Heart left ventricle (tissue), 16 donors: ENCODE measurements around the gene SLC13A4. TPM values are rescaled to one million over a fixed set of nuclear protein-coding genes. Genes with fewer than 3 reads are reported as not detected.
A peak's percentile ranks its signal among the peaks of the same experiment; 100 is the strongest.

ENCODE experiments used
- ATAC-seq, 4 donors: fragments of 200-7000 bp; cut with Tn5 transposase; one replicate each; pipeline ENCODE4 v1.9.1; 2020 to 2022; ENCODE audit warnings: moderate library complexity in 4 of 4, mild to moderate bottlenecking in 3 of 4, moderate number of reproducible peaks in 1 of 4
- DNase-seq, 5 donors: peaks; one replicate each; pipeline ENCODE4 v3.0.0-alpha.2; 2020
- H3K27ac ChIP-seq, 12 donors: fragments of 200-600 bp; sonication (generic) in 4 of 12; one replicate each; pipeline versions ENCODE4 v1.5.0 to v1.8.0; 2016 to 2022; ENCODE audit warnings: mild to moderate bottlenecking in 2 of 12
- H3K27me3 ChIP-seq, 9 donors: fragments of 200-600 bp; sonication (generic) in 2 of 9; one replicate each; pipeline versions ENCODE4 v1.5.1 to v1.8.0; 2016 to 2022; ENCODE audit warnings: mild to moderate bottlenecking in 3 of 9
- H3K36me3 ChIP-seq, 9 donors: fragments of 200-600 bp; sonication (generic) in 2 of 9; one replicate each; pipeline versions ENCODE4 v1.5.0 to v1.8.0; 2018 to 2022; ENCODE audit warnings: mild to moderate bottlenecking in 2 of 9
- H3K4me1 ChIP-seq, 12 donors: fragments of 200-600 bp; sonication (generic) in 4 of 12; one replicate each; pipeline versions ENCODE4 v1.5.0 to v1.8.0; 2016 to 2022; ENCODE audit warnings: mild to moderate bottlenecking in 3 of 12
- H3K4me3 ChIP-seq, 12 donors: fragments of 200-600 bp; sonication (generic) in 4 of 12; one replicate each; pipeline versions ENCODE4 v1.5.0 to v1.8.0; 2017 to 2022; ENCODE audit warnings: mild to moderate bottlenecking in 9 of 12, moderate library complexity in 4 of 12
- H3K9me3 ChIP-seq, 12 donors: fragments of 200-600 bp; sonication (generic) in 4 of 12; one replicate each; pipeline versions ENCODE4 v1.5.0 to v1.8.0; 2016 to 2022; ENCODE audit warnings: mild to moderate bottlenecking in 1 of 12
- CTCF ChIP-seq, 12 donors: fragments of 200-600 bp; sonication (generic) in 4 of 12; IDR thresholded peaks; one replicate each; pipeline versions ENCODE4 v1.5.0 to v1.8.0; 2018 to 2022; ENCODE audit warnings: antibody characterized with exemption in 12 of 12, mild to moderate bottlenecking in 5 of 12
- POLR2A ChIP-seq, 2 donors: fragments of 450-650 bp; IDR thresholded peaks; one replicate each; pipeline ENCODE4 v1.6.1; 2017; ENCODE audit warnings: antibody characterized with exemption in 2 of 2, mild to moderate bottlenecking in 2 of 2, moderate library complexity in 2 of 2
- WGBS, 4 donors: extraction: QIAGEN DNeasy Blood & Tissue Kit in 2 of 4; methylation state at CpG; one replicate each; pipeline versions ENCODE4 v1.1.5 to v1.1.7; 2013 to 2018; 5-methylcytosine and 5-hydroxymethylcytosine counted together
- intact Hi-C, 10 donors: fragments of 100-400 bp; cut with DNase I; formaldehyde crosslinking; loops; one replicate each; pipeline versions ENCODE4 v1.11.1 to v1.14.2; 2022
- polyA plus RNA-seq, 2 donors: library from polyadenylated mRNA; stranded (reverse); fragments of 200-250 nt; gene quantifications; one replicate each; pipeline ENCODE4 v1.2.3, GENCODE V29; 2013
- total RNA-seq, 9 donors: library from RNA; depleted of rRNA in 2 of 9; stranded (reverse); fragments of >200 nt in 2 of 9; fragmentation: NEBNext Ultra II Directional in 3 of 9; extraction: Animal tissue kit (Norgen Biotek cat#: 25700) in 3 of 9; gene quantifications; one replicate each; pipeline versions ENCODE4 v1.1.0 to v1.2.4, GENCODE V29; 2016 to 2023
- donor health status: ischemic (EF 13 %, LVEDD 7.1; RV severe dilation, severe dysfunction).
- donor health status: healthy with polysubstance abuse.
- donor health status: DM: no; HTN: yes; CAD: no.
- donor health status: DM: no; HTN: no; CAD: no.
- donor health status: ischemic (EF 25% LVEDD 6.9; RV normal size, moderate dysfunction).
- donor health status: ischemic (EF 25% LVEDD 5.7; RV mildly dilated, moderate dysfunction).
- donor health status: healthy.
- donor health status: DM: yes; HTN: yes; CAD: no.
- donor health status: ischemic (EF 35%, LVEDD 5.7; RV mildly dilated, moderate dysfunction).
- donor health status: nonischemic (EF 11% LVEDD 7.7; RV severe dilation, severe dysfunction).
- donor health status: DM: yes; HTN: yes; CAD: no.
- donor health status: PGD.
- donor health status: ischemic (EF 29% LVEDD 5.4; RV normal size, mild dysfunction).
- donor health status: nonischemic (EF 23%, LVEDD 6.1; RV moderate dilation, normal function).

The SLC13A4 gene
- total and polyA plus RNA-seq, 11 donors, result 0.08 to 1.5 (median 0.46) TPM; not detected in 1

GRCh38 chr7:135706038-135706742 is 21.8 kb downstream of the SLC13A4 start:
- 92 to 93% (median 92%) methylated on average over 19 to 20 of the region's 20 CpGs for WGBS, 4 donors
- Histone ChIP-seq H3K4me1 (peaks cover 0 to 9% (median 0%) of the 10 kb centered on the region in 12 donors), H3K4me3 (no peak overlapping the region), H3K27me3 (no peaks in the 10 kb centered on the region), H3K27ac (no peak overlapping the region), H3K9me3 (no peaks in the 10 kb centered on the region), H3K36me3 (no peaks in the 10 kb centered on the region)
- TF ChIP-seq POLR2A (IDR thresholded peaks at IDR 0.05) (no peak), CTCF (IDR thresholded peaks at IDR 0.05) (no peak)
- ATAC-seq, result peak in 1 of 4 donors; percentile 26
- intact Hi-C loops, result no loop called here
- no peak for DNase-seq

- intact Hi-C loops, result no loop called here
- no peak overlapping the region for H3K4me3 ChIP-seq
- 67 to 80% (median 73%) methylated on average over 5 of the region's 5 CpGs for WGBS, 4 donors
- no peaks in the 10 kb centered on the region for H3K9me3 ChIP-seq
- no peak overlapping the region for H3K27ac ChIP-seq
- DNase-seq, result no peak
- peaks cover 0 to 8% (median 0%) of the 10 kb centered on the region in 9 donors for H3K36me3 ChIP-seq
- no peaks in the 10 kb centered on the region for H3K27me3 ChIP-seq
- TF ChIP-seq POLR2A (IDR thresholded peaks at IDR 0.05) (no peak), CTCF (IDR thresholded peaks at IDR 0.05) (no peak)
- no peak for ATAC-seq
- H3K4me1 ChIP-seq, result peaks cover 0 to 4% (median 0%) of the 10 kb centered on the region in 12 donors
Observed at GRCh38 chr7:135704698-135705097, 23.3 kb downstream of the SLC13A4 start.

GRCh38 chr7:135704074-135704473 is 23.9 kb downstream of the SLC13A4 start:
- ATAC-seq (no peak), DNase-seq (no peak)
- Histone ChIP-seq H3K27me3 (no peaks in the 10 kb centered on the region), H3K36me3 (peaks cover 0 to 8% (median 0%) of the 10 kb centered on the region in 9 donors), H3K9me3 (no peaks in the 10 kb centered on the region), H3K4me3 (no peak overlapping the region), H3K4me1 (peaks cover 0 to 4% (median 0%) of the 10 kb centered on the region in 12 donors), H3K27ac (no peak overlapping the region)
- intact Hi-C loops, result no loop called here
- peak in 7 of 12 donors; percentile 6 to 36 (median 14) for TF ChIP-seq CTCF (IDR thresholded peaks at IDR 0.05)
- TF ChIP-seq POLR2A (IDR thresholded peaks at IDR 0.05), result no peak
- WGBS, 4 donors, result 76 to 96% (median 90%) methylated on average over 2 of the region's 2 CpGs

GRCh38 chr7:135697276-135698049 is 30.5 kb downstream of the SLC13A4 start:
- H3K27me3 ChIP-seq, result no peaks in the 10 kb centered on the region
- H3K27ac ChIP-seq, result no peak overlapping the region
- H3K4me1 ChIP-seq, result peaks cover 0 to 20% (median 6%) of the 10 kb centered on the region in 12 donors
- WGBS, 4 donors, result 38 to 52% (median 45%) methylated on average over 8 of the region's 8 CpGs
- H3K36me3 ChIP-seq, result peaks cover 0 to 26% (median 6%) of the 10 kb centered on the region in 9 donors
- TF ChIP-seq CTCF (IDR thresholded peaks at IDR 0.05) (no peak), POLR2A (IDR thresholded peaks at IDR 0.05) (no peak)
- DNase-seq (no peak), ATAC-seq (peak in 1 of 4 donors; percentile 22)
- H3K9me3 ChIP-seq, result no peaks in the 10 kb centered on the region
- no peak overlapping the region for H3K4me3 ChIP-seq
- intact Hi-C loops, result no loop called here
